Putamen (tissue), 1 donor: ENCODE results near the gene RAI14.
"Not testable (repeated sequence)": the region's sequence is repeated elsewhere in the genome, so short reads cannot be mapped to it uniquely, and the experiment has no call there.

Experiments used
- DNase-seq: peaks from one replicate; pipeline ENCODE4 v3.0.0-alpha.2; 2016; ENCODE audit warnings: low spot score

RAI14 gene

GRCh38 chr5:34770486-34770885 is 114.4 kb downstream of the RAI14 start:
- DNase-seq: no peak

GRCh38 chr5:34771076-34771475 is 114.9 kb downstream of the RAI14 start:
- no peak for DNase-seq

DNA sequence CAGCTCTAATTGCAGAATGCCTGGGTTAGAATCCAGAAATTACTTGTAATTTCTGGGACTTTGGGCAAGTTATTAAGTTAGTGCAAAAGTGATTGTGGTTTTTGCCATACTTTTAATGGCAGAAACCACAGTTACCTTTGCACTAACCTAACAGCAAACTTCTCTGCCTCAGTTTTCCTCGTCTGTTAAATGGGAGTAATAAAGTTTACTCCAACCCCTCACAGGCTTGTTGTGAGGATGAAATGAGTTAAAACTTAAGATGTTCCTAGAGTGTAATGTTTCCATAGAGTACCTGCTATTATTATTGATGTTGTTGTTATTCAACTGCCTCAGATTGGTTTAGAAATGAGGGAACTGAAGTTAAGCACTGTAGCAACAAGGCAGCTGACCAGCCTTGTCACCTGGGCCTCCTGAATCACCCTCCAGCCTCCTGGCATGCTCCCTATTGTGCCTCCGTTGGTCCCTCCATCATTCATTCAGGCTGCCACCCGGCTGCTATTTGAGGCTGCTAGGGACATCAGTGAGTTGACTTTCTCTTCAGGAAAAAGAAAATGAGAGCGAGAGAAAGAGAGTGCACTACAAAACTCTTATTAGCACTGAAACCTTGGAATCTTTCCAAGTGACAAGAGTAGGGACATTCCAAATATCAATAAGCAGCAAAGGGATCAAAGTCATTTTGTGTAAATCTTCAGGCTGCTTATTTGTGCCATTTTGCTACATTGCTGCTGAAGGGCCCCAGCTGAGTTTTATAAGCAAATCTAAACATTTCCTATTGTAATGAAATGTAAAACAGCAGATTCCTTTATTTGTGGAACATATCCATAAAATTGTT is 116.4 kb downstream of the RAI14 start:
- no peak for DNase-seq

DNA sequence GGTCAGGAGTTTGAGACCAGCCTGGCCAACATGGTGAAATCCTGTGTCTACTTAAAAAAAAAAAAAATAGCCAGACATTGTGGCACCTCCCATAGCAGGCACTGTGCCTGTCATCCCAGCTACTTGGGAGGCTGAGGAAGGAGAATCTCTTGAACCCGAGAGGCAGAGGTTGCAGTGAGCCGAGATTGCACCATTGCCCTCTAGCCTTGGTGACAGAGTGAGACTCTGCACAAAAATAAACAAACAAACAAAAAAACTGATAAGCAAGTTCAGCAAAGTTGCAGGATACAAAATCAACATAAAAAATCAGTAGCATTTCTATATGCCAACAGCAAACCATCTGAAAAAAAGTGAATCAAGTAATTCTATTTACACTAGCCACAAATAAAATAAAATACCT is 118.0 kb downstream of the RAI14 start:
- DNase-seq: no peak

- DNase-seq: not testable (repeated sequence)
These were observed 118.5 kb downstream of the RAI14 start for GRCh38 chr5:34774678-34775077.

DNA sequence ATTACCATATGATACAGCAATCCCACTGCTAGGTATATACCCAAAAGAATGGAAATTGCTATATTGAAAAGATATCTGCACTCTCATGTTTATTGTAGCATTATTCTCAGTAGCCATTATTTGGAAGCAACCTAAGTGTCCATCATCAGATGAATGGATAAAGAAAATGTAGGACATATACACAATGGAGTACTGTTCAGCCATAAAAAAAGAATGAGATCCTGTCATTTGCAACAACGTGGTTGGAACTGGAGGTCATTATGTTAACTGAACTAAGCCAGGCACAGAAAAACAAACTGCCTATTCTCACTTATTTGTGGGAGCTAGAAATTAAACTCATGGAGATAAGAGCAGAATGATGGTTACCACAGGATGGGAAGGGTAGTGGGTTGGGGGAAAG is 119.8 kb downstream of the RAI14 start:
- peak; percentile 42 for DNase-seq

- DNase-seq: no peak
These were observed 122.1 kb downstream of the RAI14 start for GRCh38 chr5:34778091-34778850.

DNA sequence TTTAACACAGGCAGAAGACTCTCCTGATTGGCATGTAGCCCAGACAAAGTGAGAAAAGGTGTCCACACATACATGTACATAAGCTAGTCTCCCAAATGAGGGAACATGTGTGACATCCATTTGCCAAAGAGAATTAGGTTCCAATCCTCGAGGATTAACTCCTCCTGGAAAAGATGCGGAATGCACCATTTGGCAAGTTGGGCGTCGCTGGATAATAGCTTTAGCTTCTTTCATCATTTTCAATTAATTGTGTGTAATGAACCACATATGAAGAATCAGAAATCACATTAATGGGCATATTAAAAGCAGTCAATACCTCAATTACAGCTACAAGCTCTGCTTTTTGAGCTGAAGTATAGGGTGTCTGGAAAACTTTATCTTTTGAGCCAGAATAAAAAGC is 127.8 kb downstream of the RAI14 start:
- not testable (repeated sequence) for DNase-seq

DNA sequence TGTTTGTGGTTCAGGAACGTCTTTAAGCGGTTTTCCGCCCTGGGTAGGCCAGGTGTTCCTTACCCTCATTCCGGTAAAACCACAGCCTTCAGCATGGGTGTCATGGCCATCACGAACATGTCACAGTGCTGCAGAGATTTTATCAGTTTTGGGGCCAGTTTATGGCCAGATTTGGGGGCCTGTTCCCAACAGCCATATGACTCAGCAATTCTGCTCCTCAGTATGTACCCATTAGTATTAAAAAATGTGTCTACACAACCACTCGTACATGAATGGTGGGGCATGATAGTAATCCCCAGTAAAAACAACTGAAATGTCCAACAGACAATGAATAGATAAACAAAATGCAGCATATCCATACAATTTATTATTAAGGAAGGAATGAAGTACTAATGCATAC is 130.9 kb downstream of the RAI14 start:
- DNase-seq: no peak

- no peak for DNase-seq
These were observed 132.9 kb downstream of the RAI14 start for GRCh38 chr5:34789021-34789531.

GRCh38 chr5:34789639-34790038 is 133.5 kb downstream of the RAI14 start:
- no peak for DNase-seq

DNA sequence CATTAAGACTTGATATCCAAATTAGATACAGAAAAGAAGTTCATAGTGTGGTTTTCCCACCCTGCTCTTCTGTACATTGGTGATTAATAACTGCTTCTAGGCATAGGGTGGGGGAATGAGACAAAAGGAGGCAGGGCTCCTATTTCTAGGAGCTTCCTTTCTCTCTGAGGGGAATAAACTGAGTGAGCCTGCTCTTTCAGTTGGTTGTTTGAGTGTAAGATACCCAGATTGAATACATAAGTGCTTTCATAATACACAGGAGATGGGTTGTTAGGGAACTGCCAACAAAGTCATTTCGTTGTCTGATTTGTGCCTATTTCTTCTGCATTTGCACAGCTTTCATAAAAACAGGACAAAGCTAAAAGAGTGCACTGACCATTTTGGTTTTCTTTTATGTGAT is 133.9 kb downstream of the RAI14 start:
- DNase-seq: no peak

DNA sequence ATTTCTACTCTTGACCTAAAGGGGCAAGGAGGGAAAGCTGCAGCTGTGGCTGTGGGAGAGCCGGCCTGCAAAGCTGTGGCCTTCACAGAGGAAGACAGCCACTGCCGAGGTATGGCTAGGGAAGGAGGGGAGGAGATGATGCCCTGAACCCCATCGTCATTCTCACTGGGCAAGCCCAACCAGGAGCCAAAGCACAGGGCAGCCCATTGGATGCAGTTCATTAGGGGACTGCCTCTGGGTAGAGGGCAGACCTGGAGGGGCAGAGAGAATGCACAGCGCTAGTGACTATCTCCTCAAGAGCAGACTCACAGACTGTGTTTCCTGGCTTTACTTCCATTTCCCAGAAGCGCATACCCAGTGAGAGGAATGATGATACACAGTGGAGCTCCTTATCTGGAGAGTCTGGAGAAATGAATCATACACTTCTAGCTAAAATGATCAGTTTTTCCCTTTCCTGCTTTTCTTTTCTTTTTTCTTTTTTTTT is 135.7 kb downstream of the RAI14 start:
- DNase-seq: no peak

GRCh38 chr5:34802834-34803563 is 146.9 kb downstream of the RAI14 start:
- no peak for DNase-seq

DNA sequence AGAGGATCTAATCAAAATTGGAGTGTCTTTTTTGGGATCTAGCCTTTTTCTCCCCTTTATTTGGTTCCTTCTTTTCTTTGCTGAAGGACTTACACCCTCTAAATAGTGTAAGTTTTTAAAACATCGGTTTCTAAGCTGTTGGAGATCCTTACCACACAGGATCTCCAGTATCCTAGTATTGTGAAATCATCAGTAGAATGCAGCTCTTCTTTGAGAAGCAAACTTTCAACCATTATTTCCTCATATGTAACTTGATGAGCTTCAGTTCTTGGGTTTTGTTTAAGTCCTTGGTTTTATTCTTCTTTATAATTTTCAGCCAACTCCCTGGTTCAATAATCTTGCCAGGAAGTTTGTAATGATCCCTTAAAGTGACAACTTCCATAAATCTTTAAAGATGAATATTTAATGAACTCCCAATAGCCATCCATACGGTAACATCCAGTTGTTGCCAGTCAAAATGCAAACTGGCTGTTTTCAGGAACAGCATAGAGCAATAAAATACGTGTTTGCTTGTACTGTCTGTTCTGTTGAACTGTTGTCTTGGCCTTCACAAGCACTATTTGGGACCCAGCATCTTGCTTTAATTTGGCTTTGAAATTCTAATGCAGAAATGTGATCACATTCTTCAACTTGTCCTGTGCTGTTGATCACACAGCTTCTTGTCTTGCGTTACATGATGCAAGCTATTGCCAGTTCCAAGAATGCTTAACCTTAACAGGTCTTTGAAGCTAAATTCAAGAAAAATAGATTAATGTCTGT is 148.0 kb downstream of the RAI14 start:
- DNase-seq: no peak

GRCh38 chr5:34804913-34805312 is 148.8 kb downstream of the RAI14 start:
- no peak for DNase-seq

DNA sequence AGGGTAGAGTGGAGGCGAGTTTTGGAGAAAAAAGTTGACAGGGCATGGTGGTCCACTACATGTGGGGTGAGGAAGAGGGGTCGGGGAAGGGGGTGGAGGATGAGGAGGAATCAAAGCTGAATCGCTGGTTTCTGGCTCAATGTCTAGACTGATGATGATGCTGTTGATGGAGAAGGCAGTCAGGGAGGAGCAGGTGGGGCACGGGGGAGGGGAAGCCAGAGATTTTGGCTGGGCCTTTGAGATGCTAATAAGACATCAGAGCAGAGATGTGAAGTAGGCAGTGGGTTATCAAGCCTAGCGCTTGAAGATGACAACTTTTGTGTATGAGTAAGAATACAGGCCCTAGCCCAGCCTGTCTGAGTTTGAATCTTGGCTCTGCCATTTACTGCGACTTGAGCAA is 150.4 kb downstream of the RAI14 start:
- DNase-seq: no peak

DNA sequence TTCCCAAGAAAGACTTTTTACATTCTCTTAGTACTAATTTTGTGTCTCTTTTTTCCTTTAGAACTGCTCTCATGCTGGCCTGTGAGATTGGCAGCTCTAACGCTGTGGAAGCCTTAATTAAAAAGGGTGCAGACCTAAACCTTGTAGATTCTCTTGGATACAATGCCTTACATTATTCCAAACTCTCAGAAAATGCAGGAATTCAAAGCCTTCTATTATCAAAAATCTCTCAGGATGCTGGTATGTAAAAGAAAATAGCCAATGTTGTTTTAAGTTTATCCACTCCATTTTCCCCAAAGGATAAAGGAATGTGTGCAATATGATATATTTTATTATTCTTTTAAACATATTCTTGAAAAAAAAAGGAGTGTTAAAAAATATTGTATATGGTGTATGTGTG is 155.6 kb downstream of the RAI14 start:
- no peak for DNase-seq

GRCh38 chr5:34813509-34813908 is 157.4 kb downstream of the RAI14 start:
- DNase-seq: no peak

- DNase-seq: no peak
These were observed 161.6 kb downstream of the RAI14 start for GRCh38 chr5:34817558-34818351.

DNA sequence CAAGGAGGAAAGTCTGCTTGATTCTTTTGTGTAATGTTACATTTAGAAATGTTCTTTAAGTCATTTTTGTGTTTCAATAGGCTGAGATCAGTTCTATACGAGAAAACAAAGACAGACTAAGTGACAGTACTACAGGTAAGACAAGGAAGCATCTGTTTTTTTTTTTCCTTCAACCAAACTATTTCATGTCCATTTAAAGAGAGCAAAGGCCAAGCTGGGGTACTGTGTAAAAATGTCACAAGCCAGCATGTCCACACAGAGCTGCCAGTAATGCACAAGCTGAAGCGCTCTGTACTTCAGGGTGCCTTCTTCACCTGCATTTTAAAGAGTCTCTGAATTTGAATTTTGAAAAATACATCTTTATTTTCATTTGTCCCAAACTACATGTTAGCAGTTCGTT is 162.6 kb downstream of the RAI14 start:
- no peak for DNase-seq
